Mesothelial cell of epicardium (in vitro differentiated cells): ENCODE data around the gene OR6B1. TPM values are rescaled to one million over a fixed set of nuclear protein-coding genes. Genes with fewer than 3 reads are reported as not detected.

ENCODE experiments used
- DNase-seq, 2 experiments: peaks; one replicate each; pipeline ENCODE4 v3.0.0; 2021; ENCODE audit warnings: low spot score in 2 of 2; ENCODE audit not compliant: unreplicated experiment in 2 of 2
- H3K27ac Mint-ChIP-seq: 2 replicates; pipeline ENCODE4 v1.8.0; 2021; ENCODE audit warnings: mixed read lengths
- H3K27me3 Mint-ChIP-seq: 2 replicates; pipeline ENCODE4 v1.8.0; 2021; ENCODE audit warnings: low read depth, mixed read lengths
- H3K36me3 Mint-ChIP-seq: 2 replicates; pipeline ENCODE4 v1.8.0; 2021; ENCODE audit warnings: mixed read lengths
- H3K4me1 Mint-ChIP-seq: 2 replicates; pipeline ENCODE4 v1.8.0; 2021; ENCODE audit warnings: mixed read lengths
- H3K4me3 Mint-ChIP-seq: 2 replicates; pipeline ENCODE4 v1.8.0; 2021; ENCODE audit warnings: mild to moderate bottlenecking, moderate library complexity, mixed read lengths
- H3K9me3 Mint-ChIP-seq: 2 replicates; pipeline ENCODE4 v1.8.0; 2021; ENCODE audit warnings: mixed read lengths
- total RNA-seq: library from RNA; stranded (reverse); gene quantifications from 3 replicates; pipeline ENCODE4 v1.2.1, GENCODE V29; 2021
- TF ChIP-seq, protein P1 (sequence below): fragments of 200-600 bp; sonication (generic); IDR thresholded peaks from one replicate; pipeline ENCODE4 v1.5.0; 2021; ENCODE audit warnings: antibody characterized with exemption; ENCODE audit not compliant: unreplicated experiment

The OR6B1 gene
- total RNA-seq, 1 donor from 2014 or later: not detected

GRCh38 chr7:143975617-143976016, 24.5 kb upstream of the OR6B1 start:
- Mint-ChIP-seq H3K4me1 (no peaks in the 10 kb centered on the region), H3K27me3 (no peaks in the 10 kb centered on the region), H3K27ac (no peak overlapping the region), H3K4me3 (no peak overlapping the region), H3K9me3 (no peaks in the 10 kb centered on the region), H3K36me3 (no peaks in the 10 kb centered on the region)
- TF ChIP-seq, protein P1, sequence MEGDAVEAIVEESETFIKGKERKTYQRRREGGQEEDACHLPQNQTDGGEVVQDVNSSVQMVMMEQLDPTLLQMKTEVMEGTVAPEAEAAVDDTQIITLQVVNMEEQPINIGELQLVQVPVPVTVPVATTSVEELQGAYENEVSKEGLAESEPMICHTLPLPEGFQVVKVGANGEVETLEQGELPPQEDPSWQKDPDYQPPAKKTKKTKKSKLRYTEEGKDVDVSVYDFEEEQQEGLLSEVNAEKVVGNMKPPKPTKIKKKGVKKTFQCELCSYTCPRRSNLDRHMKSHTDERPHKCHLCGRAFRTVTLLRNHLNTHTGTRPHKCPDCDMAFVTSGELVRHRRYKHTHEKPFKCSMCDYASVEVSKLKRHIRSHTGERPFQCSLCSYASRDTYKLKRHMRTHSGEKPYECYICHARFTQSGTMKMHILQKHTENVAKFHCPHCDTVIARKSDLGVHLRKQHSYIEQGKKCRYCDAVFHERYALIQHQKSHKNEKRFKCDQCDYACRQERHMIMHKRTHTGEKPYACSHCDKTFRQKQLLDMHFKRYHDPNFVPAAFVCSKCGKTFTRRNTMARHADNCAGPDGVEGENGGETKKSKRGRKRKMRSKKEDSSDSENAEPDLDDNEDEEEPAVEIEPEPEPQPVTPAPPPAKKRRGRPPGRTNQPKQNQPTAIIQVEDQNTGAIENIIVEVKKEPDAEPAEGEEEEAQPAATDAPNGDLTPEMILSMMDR: no peak
- DNase-seq: no peak

- H3K4me1 Mint-ChIP-seq: no peaks in the 10 kb centered on the region
- no peak overlapping the region for H3K27ac Mint-ChIP-seq
- TF ChIP-seq, protein P1: no peak
- H3K36me3 Mint-ChIP-seq: no peaks in the 10 kb centered on the region
- no peaks in the 10 kb centered on the region for H3K27me3 Mint-ChIP-seq
- no peak for DNase-seq
- H3K4me3 Mint-ChIP-seq: no peak overlapping the region
- H3K9me3 Mint-ChIP-seq: no peaks in the 10 kb centered on the region
Observed at GRCh38 chr7:143978585-143978984, 21.5 kb upstream of the OR6B1 start.

DNA sequence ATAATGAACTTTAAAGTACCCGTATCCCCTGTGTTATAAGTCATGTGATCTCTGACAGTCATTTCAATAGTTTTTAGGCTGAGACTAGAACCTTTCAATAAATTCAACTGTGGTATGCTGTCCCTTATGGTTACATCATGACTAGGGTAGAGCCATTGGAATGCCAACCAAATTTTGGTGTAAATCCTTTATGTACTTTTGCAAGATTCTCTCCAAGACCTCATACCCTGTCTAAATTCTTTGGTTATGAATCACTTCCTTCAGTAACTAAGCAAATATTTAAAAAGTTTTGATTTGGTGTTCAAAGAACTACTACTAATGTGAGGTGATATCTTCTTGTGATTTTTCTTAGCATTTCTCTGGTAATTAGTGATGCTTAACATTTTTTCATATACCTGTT, 20.8 kb upstream of the OR6B1 start:
- no peaks in the 10 kb centered on the region for H3K36me3 Mint-ChIP-seq
- H3K9me3 Mint-ChIP-seq: peaks cover 5% of the 10 kb centered on the region
- TF ChIP-seq, protein P1: no peak
- H3K27ac Mint-ChIP-seq: no peak overlapping the region
- H3K27me3 Mint-ChIP-seq: no peaks in the 10 kb centered on the region
- H3K4me3 Mint-ChIP-seq: no peak overlapping the region
- no peaks in the 10 kb centered on the region for H3K4me1 Mint-ChIP-seq
- DNase-seq: no peak

DNA sequence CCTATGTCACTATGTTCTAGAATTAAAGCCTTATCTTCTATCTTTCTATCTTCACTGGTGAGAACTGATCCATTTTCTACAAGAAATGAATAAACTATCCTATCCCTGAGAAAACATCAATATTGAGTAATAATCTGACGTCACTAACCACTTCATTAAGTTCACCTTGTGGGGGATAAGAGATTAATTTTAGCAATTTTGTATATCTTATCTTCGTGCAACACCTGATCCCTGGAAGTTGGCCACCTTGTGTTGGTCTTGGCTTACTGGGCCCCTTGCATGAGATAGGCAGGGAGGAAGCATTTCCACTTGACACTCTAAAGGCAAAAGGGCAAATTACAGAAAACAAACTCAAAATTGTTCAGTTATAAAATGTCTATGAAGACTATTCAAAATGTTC, 20.1 kb upstream of the OR6B1 start:
- Mint-ChIP-seq H3K27ac (no peak overlapping the region), H3K4me3 (no peak overlapping the region), H3K9me3 (peaks cover 5% of the 10 kb centered on the region), H3K4me1 (no peaks in the 10 kb centered on the region), H3K27me3 (no peaks in the 10 kb centered on the region), H3K36me3 (no peaks in the 10 kb centered on the region)
- DNase-seq: no peak
- TF ChIP-seq, protein P1: no peak

DNA sequence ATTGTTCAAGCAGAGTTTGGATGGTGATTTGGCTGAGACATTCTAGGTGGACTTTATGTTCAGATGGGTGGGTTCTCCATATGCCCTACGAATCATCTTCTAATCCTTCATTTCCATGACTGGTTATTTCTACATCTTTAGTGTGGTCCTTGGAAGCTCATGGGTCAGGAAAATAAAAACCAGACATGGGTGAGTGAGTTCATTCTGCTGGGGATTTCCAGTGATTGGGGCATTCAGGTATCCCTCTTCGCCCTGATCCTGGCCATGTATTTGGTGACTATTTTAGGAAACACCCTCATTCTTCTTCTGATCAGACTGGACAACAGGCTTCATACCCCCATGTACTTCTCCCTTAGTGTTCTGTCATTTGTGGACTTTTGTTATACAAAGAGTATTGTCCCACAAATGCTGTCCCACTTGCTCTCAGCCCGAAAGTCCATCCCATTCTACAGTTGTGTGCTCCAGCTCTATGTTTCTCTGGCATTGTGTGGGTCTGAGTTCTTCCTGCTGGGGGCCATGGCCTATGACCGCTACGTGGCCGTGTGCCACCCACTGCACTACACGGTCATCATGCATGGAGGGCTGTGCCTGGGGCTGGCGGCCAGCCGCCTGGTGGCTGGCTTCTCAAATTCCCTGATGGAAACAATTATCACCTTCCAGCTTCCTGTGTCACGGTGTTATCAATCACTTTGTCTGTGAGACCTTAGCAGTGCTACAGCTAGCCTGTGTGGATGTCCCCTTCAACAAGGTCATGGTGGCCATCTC, 19.2 kb upstream of the OR6B1 start:
- Mint-ChIP-seq H3K36me3 (no peaks in the 10 kb centered on the region), H3K4me3 (no peak overlapping the region), H3K27me3 (no peaks in the 10 kb centered on the region), H3K4me1 (no peaks in the 10 kb centered on the region), H3K27ac (no peak overlapping the region), H3K9me3 (peaks cover 5% of the 10 kb centered on the region)
- DNase-seq: no peak
- TF ChIP-seq, protein P1: no peak
